GM21717 (cell line): ENCODE measurements around the gene RINT1.

Experiments used
- ATAC-seq: cut with Tn5 transposase; IDR thresholded peaks from one replicate; pipeline ENCODE4 v1.9.1; 2021; ENCODE audit warnings: mild to moderate bottlenecking, moderate library complexity; ENCODE audit not compliant: unreplicated experiment

Gene RINT1

DNA sequence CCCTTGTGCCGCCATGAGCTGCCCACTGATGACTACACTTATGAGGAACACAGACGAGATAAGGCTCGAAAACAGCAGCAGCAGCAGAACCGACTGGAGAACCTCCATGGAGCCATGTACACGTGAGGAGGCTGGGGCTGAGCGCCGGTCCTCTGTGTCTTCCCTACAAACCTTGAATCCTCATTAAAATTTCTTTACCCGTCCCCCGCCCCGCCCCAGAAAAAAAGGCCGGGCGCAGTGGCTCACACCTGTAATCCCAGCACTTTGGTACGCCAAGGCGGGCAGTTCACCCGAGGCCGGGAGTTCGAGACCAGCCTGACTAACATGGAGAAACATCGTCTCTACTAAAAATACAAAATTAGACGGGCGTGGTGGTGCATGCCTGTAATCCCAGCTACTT, 1.5 kb upstream of the RINT1 start:
- ATAC-seq, result no peak

DNA sequence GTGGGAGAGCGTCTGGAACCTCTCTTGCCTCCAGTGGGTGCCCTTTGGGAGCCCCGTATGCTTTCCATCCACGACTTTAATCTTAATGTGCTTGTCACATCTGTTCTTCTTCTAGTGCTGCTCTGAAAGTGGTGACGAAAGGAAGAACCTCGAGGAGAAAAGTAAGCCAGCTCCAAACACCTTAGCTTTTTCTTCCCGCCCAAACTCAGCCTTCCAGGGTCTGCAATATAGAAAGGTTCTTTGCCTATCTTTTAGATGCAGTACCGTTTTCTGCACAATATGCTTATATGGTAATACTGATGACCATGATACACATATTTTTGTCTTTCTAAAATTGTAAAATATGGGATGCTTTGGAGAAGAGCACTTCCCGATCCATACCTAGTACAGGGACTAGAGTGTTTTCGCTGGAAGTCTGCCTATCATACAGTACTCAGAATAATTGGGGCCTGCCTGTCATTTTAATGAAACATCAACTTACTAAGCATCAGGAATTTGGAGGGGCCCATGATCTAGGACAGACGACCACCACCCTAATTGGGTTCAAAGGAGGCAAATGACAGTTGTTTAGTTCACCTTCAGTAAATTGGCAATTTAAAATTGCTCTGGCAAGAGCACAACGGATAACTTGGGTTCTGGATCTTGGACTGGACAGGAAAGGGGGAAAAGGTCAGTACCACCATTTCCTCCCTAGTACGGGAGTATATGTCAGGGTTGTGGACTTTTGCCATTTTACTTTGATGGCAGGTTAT, 884 bp downstream of the RINT1 start:
- ATAC-seq, result no peak

DNA sequence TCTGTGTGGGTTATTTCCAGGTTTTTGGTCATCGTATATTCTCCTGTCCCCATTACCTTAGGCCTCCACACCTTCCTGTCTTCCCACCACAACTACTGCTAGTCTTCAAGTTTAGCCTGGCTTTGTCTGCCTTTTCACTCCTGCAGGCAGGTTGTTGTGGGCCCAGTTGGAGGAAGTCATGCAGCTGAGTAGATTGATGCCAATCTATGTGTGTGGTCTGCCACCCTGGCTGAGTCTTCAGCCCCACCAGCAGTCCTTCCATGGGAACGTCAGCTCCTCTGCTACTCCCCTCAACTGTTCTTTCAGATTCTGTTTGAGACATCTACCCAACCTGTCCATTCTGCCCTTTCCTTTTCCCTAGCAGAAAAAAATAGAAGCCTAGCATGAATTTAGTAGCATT, 6.3 kb downstream of the RINT1 start:
- ATAC-seq, result no peak

DNA sequence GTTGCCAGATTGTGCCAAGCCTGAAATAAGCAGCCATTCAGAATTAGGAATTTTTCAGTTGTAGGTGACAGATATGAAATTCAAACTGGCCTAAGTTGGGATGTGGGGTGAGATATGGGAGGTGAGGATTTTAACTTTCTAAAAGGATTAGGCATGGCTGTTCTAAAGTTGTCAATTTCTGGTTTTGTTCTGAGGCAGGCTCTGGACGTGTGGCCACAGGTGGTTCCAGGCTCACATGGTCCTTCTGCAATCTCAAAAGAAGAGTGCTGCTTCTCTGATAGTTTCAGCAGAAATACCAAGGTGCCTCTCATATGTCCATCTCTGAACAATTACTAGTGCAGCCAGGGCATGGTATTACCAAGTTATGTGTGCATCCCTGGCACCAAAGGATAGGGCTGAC, 27.9 kb downstream of the RINT1 start:
- no peak for ATAC-seq

DNA sequence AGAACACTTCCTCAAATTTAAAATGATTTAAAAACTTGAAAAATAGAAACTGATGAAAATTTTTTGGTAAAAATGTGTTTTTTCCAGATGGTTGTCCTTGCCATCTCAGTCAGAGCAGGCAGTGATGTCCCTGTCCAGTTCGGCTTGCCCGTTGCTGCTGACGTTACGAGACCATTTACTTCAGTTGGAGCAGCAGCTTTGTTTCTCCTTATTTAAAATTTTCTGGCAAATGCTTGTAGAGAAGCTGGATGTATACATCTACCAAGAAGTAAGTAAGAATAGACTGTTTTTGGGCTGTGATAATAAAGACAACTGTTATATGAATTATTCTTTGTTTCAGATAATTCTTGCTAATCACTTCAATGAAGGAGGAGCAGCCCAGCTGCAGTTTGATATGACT, 33.2 kb downstream of the RINT1 start:
- no peak for ATAC-seq

DNA sequence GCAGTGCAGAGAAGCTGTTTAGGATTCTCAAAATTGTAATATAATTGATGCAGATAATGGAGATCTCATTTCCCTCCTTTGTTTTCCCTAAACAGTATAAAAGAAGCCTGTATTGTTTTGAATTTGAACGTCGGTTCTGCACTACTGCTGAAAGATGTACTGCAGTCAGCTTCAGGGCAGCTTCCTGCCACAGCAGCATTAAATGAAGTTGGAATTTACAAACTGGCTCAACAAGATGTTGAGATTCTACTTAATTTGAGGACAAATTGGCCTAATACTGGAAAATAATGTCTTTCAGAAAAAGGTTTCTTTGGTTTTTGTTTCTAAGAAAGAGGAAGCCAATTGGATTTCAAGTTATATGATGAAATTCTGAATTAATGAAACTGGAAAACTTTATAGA, 35.0 kb downstream of the RINT1 start:
- ATAC-seq, result no peak

DNA sequence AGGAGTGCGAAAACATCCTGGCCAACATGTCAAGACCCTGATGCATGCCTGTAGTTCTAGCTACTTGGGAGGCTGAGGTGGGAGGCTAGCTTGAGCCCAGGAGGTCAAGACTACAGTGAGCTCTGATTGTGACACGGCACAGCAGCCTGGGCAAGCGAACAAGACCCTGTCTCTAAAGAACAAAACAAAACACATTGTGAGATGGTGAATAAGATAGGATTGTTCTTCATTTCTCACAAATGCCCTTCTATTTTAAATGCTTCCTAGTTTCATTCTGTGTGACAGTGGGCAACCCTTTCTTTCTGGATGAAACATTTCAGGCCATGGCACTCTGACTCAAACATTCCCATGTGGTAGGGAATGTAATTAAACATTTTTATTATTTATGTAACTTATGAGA, 35.8 kb downstream of the RINT1 start:
- no peak for ATAC-seq

DNA sequence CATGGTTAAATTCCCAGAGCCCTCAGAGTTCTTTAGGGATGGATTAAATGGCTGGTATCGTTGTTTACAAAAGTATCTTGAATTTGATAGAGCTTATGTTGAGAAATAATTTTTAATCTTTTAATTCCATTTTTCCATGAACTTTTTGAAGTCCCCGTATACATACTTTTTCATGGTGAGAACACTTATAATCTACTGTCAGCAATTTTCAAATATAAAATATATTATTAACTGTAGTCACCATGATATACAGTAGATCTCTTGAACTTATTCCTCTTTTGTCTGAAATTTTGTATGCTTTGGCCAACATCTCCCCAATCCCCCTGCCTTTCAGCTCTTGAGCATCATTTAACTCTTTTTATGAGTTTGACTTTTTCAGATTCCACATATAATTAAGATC, 39.9 kb downstream of the RINT1 start:
- ATAC-seq, result no peak

DNA sequence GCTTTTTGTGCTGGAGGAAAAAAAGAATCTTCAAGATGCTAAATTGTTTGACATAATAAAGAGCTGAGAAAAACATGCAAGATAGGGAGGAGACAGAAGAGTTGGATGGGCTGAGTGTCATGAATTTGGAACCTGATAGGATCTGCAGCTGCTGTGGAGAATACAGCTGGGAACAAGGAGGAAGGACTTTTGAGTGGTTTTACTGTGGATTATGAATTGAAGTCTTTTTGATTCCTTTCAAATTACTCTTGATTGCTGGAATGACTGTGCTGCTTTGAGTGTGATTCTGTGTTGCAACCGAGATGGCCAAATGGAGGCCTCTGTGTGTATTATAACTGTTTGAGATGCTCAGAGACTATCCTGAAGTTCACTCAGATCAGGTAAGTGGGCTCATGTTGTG, 45.2 kb downstream of the RINT1 start:
- ATAC-seq, result no peak

DNA sequence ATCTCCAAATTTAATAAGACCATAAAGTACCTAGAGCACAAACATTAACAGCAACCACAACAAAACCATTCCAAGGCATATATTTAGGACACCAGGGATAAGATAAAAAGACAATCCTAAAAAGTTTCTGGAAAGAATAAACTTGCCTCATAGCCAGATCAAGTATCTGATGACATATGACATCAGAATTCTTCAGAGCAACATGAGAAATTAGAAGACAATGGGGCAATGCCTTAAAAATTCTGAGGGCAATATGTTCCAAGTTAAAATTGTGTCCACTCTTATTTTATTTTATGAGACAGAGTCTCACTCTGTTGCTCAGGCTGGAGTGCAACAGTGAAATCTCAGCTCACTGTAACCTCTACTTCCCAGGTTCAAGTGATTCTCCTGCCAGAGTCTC, 46.5 kb downstream of the RINT1 start:
- ATAC-seq, result no peak

DNA sequence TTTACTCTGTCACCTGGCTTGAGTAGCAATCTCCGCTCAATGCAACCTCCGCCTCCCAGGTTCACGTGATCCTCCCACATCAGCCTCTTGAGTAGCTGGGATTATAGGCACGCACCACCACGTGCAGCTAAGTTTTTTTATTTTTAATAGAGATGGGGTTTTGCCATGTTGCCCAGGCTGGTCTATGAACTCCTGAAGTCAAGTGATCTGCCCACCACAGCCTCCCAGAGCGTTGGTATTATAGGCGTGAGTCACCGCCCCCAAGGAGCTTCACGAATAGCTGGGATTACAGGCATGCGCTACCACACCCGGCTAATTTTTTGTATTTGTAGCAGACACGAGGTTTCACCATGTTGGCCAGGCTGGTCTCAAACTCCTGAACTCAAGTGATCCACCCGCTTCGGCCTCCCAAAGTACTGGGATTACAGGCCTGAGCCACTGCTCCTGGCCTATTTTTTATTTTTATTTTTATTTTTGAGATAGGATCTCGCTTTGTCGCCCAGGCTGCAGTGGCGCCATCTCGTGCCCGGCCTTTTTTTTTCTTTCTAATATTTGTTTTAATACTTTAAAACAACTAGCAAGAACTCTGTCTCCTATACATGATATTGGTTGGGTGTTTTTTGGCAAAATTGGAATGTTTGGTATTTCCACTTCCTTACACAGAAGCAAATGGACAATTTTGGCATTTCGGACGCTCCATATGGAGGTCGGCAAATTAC, 48.2 kb downstream of the RINT1 start:
- no peak for ATAC-seq

DNA sequence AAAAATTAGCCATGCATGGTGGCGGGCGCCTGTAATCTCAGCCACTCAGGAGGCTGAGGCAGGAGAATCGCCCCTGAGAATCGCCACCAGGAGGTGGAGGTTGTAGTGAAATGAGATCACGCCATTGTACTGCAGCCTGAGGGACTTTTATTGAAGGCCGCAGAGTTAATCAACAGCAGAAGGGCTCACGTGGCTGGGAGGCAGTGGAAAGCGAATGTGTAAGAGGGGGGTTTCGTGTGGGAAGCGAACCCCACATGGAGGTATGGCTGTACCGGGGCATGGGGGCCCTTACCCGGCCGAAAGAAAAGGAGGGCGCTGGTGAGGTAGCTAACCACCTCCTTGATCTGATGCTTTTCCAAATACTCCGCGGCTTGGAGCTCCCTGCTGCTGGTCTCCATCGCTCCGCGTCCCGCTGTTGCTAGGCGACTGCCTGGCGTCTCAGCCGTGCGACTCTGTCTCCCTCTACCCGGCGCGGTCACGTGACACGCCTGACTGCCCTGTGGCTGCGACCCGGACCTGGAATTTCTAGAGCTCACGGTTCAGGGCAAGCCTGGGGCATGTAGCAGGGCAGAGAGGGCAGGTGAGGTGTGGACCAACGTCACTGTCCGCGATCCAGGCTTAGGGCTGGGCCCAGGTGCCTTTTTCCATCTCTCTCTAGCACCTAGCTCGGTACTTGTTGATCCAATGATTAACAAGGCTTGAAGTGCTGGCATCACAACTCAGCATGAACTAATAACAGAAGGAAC, 49.2 kb downstream of the RINT1 start, which contains the start of gene EFCAB10:
TSS of gene EFCAB10 (minus strand) at position 428 of the 746 bp plus-strand sequence. CDS start at position 398, 30 bp downstream.
- ATAC-seq, result no peak

DNA sequence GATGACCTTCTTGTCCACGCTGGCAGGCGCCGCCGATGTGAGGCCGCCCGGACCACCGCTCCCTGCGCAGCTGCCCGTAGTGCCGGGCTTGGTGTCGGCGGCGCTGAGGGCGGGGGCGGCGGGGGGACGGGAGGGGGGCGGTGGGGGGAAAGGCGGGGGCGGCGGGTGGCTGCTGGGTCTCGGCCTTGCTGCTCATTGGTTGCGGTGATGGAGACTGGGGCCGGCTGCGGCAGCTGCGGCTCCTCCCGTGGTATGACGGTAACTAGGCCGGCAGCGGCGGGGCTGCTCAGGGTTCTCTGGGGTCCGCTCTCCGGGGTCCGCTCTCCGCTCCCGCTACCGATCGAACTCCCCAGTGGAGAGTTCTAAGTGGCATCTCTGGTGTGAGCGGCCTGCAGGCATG, 51.1 kb downstream of the RINT1 start:
- no peak for ATAC-seq

DNA sequence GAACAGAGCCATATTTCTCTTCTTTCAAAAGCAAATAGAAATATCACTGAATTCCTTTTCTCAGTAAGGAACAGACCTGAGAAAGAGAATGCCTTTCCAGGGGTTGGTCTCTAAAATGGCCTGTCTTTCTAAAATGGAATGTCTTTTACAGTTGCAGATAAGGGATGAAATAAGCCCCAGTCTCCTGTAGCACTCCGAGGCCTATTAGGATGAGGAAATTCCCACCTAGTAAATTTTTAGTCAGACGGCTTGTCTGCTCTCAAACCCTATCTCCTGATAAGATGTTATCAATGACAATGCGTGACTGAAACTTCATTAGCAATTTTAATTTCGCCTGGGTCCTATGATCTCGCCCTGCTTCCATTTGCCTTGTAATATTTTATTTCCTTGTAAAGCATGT, 52.2 kb downstream of the RINT1 start:
- ATAC-seq, result no peak

DNA sequence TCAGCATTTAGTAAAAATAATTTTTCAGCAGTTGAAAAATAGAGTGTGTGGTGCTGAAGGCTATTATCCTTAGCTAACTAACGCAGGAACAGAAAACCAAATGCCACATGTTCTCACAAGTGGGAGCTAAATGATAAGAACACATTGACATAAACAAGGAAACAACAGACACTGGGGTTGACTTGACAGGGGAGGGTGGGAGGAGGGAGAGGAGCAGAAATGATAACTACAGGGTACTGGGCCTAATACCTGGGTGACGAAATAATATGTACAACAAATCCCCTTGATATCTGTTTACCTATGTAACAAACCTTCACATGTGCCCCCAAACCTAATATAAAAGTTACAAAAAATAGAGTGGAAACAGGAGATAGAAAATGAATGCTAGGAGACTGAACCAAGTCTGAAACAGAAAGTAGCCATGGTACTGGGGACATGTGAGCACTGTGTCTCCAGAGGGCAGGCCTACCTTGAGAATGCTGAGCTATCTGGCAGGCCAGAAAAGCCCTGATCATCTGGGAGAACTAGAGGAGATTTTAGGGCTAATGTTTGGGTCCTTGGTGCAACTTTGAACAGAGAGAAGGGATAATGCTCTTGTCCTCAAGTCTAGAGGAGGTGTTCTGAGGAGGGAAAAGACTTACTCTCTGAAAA, 54.0 kb downstream of the RINT1 start:
- peak; percentile 53 for ATAC-seq

DNA sequence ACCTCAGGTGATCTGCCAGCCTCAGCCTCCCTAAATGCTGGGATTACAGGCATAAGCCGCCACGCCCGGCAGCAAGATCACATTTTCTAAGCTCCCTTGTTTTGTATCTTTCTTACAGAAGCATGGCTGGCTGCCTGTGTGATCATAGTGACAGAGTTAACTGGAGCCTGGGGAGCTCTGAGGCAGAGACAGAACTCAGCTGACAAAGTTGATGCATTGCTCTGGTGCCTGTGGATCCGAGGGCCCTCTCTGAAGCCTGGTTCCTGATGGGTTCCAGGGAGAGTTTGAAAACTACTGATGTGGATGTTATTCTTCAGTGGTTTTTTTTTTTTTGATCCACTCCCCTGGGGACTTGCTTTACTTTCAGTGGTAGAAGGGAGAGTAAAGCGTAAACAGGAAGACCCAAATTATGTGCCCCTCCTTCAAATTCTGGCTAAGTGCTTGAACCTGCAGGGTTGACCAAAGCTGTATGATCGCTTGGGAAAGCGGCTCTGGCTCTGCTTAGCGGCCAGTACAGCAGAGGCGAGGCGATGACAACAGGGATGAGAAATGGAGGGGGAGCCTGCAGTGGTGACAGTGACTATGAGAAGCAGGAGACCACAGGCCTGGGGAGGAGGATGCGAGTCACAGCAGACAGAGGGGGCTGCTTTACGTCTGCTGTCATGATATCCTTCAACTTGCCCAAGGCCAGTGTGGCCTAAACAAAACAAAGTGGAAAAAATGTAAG, 56.1 kb downstream of the RINT1 start:
- ATAC-seq, result no peak

DNA sequence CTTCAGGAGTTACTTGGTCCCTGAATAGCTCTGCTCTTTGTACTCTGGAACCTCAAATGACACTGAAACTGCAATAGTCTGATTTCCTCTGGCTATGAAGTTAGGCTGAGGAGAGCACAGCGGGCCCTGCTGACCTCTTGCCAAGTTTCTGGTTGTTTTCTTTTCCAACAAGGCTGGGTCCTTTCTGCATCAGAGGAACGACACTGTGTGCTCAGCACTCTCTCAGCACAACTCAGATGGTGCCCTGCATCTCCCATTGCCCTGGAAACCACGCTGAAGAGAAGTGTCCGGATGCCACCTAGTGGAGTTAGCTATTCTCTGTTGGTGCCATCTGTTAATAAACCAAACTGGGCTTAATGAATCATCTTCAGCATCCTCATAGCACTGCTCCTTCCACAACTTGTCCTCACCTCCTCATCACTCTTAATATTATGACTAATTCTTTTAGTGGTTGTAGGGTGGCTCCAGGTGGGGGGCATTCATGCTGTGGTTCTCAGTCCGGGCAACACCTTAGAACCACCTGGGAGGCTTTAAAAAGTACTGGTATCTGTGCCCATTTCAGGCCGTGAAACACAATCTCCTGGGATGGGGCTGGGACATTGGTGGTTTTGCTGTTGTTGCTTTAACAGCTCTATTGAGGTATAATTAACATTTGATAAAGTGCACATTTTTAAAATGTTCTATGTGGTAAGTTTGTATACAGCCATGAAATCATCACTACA, 57.5 kb downstream of the RINT1 start:
- peak; percentile 72 for ATAC-seq

DNA sequence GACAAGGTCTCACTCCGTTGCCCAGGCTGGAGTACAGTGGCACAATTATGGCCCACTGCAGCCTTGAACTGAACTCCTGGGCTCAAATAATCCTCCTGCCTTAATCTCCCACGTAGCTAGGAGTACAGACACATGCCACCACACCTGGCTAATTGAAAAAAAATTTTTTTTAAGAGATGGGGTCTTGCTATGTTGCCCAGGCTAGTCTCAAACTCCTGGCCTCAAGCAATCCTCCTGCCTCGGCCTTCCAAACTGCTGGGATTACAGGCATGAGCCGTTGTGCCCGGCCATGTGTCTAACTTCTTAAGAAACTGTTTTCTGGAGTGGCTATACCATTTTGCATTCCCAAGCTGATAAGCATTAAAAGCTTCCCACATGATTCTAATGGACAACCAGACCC, 58.8 kb downstream of the RINT1 start:
- no peak for ATAC-seq

DNA sequence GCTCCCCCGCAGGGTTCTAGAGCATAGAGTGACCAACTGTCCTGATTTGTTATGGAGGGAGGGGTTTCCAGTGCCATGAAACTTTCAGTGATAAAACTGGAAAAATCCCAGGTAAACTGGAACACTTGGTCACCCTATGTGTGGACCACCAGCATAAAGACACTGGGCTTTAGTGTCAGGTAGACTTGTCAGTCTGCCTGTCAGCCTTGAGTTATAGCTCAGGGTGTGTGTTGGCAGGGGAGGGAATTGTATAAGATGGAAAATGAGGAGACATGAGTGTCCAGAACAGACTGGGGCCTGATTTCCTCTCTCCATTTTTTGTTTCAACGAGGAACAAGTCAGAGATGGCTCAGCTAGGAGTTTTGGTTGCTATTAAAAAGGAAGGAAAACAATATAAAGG, 59.5 kb downstream of the RINT1 start:
- no peak for ATAC-seq

DNA sequence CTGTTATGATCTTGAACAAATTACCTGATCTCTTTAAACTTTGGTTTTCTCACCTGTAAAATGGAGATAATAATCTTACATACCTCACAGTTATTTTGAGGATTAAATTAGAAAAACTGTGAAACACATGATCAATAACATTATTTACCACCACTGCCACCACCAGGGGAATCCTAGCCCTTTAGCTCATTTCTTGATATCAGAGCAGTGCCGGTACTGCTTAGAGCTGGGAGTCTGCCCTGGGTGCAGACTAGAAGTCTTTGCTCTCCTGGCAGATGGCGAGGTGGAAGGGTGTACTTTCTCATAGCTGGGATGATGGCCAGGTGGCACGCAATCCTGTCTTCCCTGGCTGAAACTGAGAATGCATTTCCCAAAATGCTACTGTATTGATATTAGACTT, 62.0 kb downstream of the RINT1 start:
- ATAC-seq, result no peak
